NOMO-1 treated with DMSO at 0.1 percent for 48 hours (cell line): ENCODE measurements around the gene KIAA1614.
"Not testable (repeated sequence)": the region's sequence is repeated elsewhere in the genome, so short reads cannot be mapped to it uniquely, and the experiment has no call there.

ENCODE experiments used
- DNase-seq: peaks from one replicate; lab custom pipeline; 2025; ENCODE audit not compliant: unreplicated experiment; lab: John Stamatoyannopoulos, UW

The KIAA1614 gene

GRCh38 chr1:180954005-180954800 lies 41.5 kb downstream of the KIAA1614 start:
- DNase-seq: no peak

GRCh38 chr1:180954801-180955165 lies 42.1 kb downstream of the KIAA1614 start:
- DNase-seq: no peak

- DNase-seq: no peak
These were observed 43.4 kb downstream of the KIAA1614 start for GRCh38 chr1:180956028-180956640.

- DNase-seq: not testable (repeated sequence)
These were observed 46.9 kb downstream of the KIAA1614 start for GRCh38 chr1:180959620-180960019.

- DNase-seq: no peak
These were observed 48.9 kb downstream of the KIAA1614 start for GRCh38 chr1:180961622-180962021.

GRCh38 chr1:180962178-180962577 lies 49.5 kb downstream of the KIAA1614 start:
- DNase-seq: no peak

- no peak for DNase-seq
These were observed 51.4 kb downstream of the KIAA1614 start for GRCh38 chr1:180964056-180964455.

GRCh38 chr1:180964595-180964994 lies 51.9 kb downstream of the KIAA1614 start:
- no peak for DNase-seq

GRCh38 chr1:180966312-180966711 lies 53.6 kb downstream of the KIAA1614 start:
- no peak for DNase-seq

- DNase-seq: no peak
These were observed 54.2 kb downstream of the KIAA1614 start for GRCh38 chr1:180966744-180967536.

GRCh38 chr1:180967558-180967957 lies 54.9 kb downstream of the KIAA1614 start:
- peak; percentile 16 for DNase-seq

- peak; percentile 44 for DNase-seq
These were observed 56.1 kb downstream of the KIAA1614 start for GRCh38 chr1:180968834-180969233.

GRCh38 chr1:180969434-180969833 lies 56.7 kb downstream of the KIAA1614 start:
- peak; percentile 77 for DNase-seq

- DNase-seq: peak; percentile 19
These were observed 57.8 kb downstream of the KIAA1614 start for GRCh38 chr1:180970333-180971079.

- DNase-seq: no peak
These were observed 58.7 kb downstream of the KIAA1614 start for GRCh38 chr1:180971273-180971997.

GRCh38 chr1:180973369-180973768 lies 60.7 kb downstream of the KIAA1614 start:
- no peak for DNase-seq

GRCh38 chr1:180974236-180974635 lies 61.5 kb downstream of the KIAA1614 start:
- DNase-seq: no peak

GRCh38 chr1:180975551-180975950 lies 62.9 kb downstream of the KIAA1614 start:
- DNase-seq: peak; percentile 81

- no peak for DNase-seq
These were observed 63.5 kb downstream of the KIAA1614 start for GRCh38 chr1:180976191-180976590.

- DNase-seq: no peak
These were observed 64.1 kb downstream of the KIAA1614 start for GRCh38 chr1:180976732-180977357.
